Adrenal gland (tissue), 5 donors: ENCODE data around the gene TOMM22.

Experiments used
- CTCF ChIP-seq, 6 experiments: fragments of 450-650 bp in 4 of 6; fragments of 200-600 bp in 2 of 6; sonication (generic) in 1 of 6; IDR thresholded peaks; 1 replicate in 5 of 6; 2 replicates in 1 of 6; pipeline versions ENCODE4 v1.5.1 to v1.8.0; 2016 to 2021; ENCODE audit warnings: antibody characterized with exemption in 6 of 6, mild to moderate bottlenecking in 2 of 6, moderate library complexity in 1 of 6
- POLR2A ChIP-seq, 2 donors: fragments of 450-650 bp; IDR thresholded peaks; one replicate each; pipeline ENCODE4 v1.6.1; 2017; ENCODE audit warnings: antibody characterized with exemption in 2 of 2, mild to moderate bottlenecking in 2 of 2, moderate library complexity in 1 of 2
- donor health status: DM: no; HTN: no; CAD: no.

GRCh38 chr22:38696606-38697424 lies 15.1 kb downstream of the TOMM22 start:
- TF ChIP-seq CTCF (IDR thresholded peaks at IDR 0.05) (no peak), POLR2A (IDR thresholded peaks at IDR 0.05) (no peak)
